ENCODE results near the gene SUPT20H.

GRCh38 chr13:37087486-37087885, 28.0 kb upstream of the SUPT20H start:
- TF ChIP-seq POLR2AphosphoS5 (IDR thresholded peaks at IDR 0.05) (no peak), CTCF (IDR thresholded peaks at IDR 0.05) (no peak), POLR2A (IDR thresholded peaks at IDR 0.05) (no peak)

Data from prostate gland (tissue), 2 donors.